HAP-1 (cell line): ENCODE data around the gene TADA1.

Source experiments
- DNase-seq, 2 experiments: peaks; one replicate each; pipeline ENCODE4 v3.0.0-alpha.2; 2016 to 2020; ENCODE audit warnings: low spot score in 2 of 2
- H3K27me3 ChIP-seq: fragments of 250-450 bp; sonication (Bioruptor Pico); 2 replicates; pipeline ENCODE4 v1.5.1; 2020; ENCODE audit warnings: low read depth, mild to moderate bottlenecking, moderate library complexity
- H3K36me3 ChIP-seq: fragments of 250-450 bp; sonication (Bioruptor Pico); replicated peaks from 2 replicates; pipeline ENCODE4 v1.5.1; 2020; ENCODE audit warnings: mild to moderate bottlenecking
- H3K4me1 ChIP-seq: fragments of 250-450 bp; sonication (Bioruptor Pico); 2 replicates; pipeline ENCODE4 v1.5.1; 2020; ENCODE audit warnings: mild to moderate bottlenecking
- H3K4me3 ChIP-seq: fragments of 250-450 bp; sonication (Bioruptor Pico); 2 replicates; pipeline ENCODE4 v1.5.1; 2020; ENCODE audit warnings: mild to moderate bottlenecking, moderate library complexity
- H3K9me3 ChIP-seq: fragments of 250-450 bp; sonication (Bioruptor Pico); 2 replicates; pipeline ENCODE4 v1.5.1; 2020; ENCODE audit warnings: mild to moderate bottlenecking, moderate library complexity
- in situ Hi-C: fragments of 300-500 bp; cut with MboI; formaldehyde crosslinking; loops from 3 replicates; pipeline ENCODE4 v1.14.3; 2020; ENCODE audit warnings: low sequenced_read_pairs, inconsistent platforms, mixed read lengths

The TADA1 gene

GRCh38 chr1:166907763-166908162 lies 31.7 kb upstream of the TADA1 start:
- Histone ChIP-seq H3K9me3 (no peaks in the 10 kb centered on the region), H3K36me3 (no peaks in the 10 kb centered on the region), H3K27me3 (peaks cover 19% of the 10 kb centered on the region), H3K4me3 (no peak overlapping the region), H3K4me1 (no peaks in the 10 kb centered on the region)
- no peak for DNase-seq
- in situ Hi-C loops = loop anchor here (25.0 kb wide), 1 partner anchor 630 kb away; no protein-coding TSS in a partner anchor

- in situ Hi-C loops = loop anchor here (25.0 kb wide), 1 partner anchor 630 kb away; no protein-coding TSS in a partner anchor
- Histone ChIP-seq H3K4me3 (no peak overlapping the region), H3K9me3 (no peaks in the 10 kb centered on the region), H3K27me3 (peaks cover 19% of the 10 kb centered on the region), H3K36me3 (no peaks in the 10 kb centered on the region), H3K4me1 (no peaks in the 10 kb centered on the region)
- DNase-seq = no peak
Observed at GRCh38 chr1:166907051-166907450, 31.0 kb upstream of the TADA1 start.

- in situ Hi-C loops = loop anchor here (25.0 kb wide), 1 partner anchor 631 kb away; no protein-coding TSS in a partner anchor
- Histone ChIP-seq H3K36me3 (no peaks in the 10 kb centered on the region), H3K4me3 (no peak overlapping the region), H3K9me3 (no peaks in the 10 kb centered on the region), H3K27me3 (peaks cover 19% of the 10 kb centered on the region), H3K4me1 (no peaks in the 10 kb centered on the region)
- no peak for DNase-seq
Observed at GRCh38 chr1:166906647-166907046, 30.6 kb upstream of the TADA1 start.

- no peak for DNase-seq
- Histone ChIP-seq H3K9me3 (no peaks in the 10 kb centered on the region), H3K4me3 (no peak overlapping the region), H3K4me1 (no peaks in the 10 kb centered on the region), H3K36me3 (no peaks in the 10 kb centered on the region), H3K27me3 (peaks cover 22% of the 10 kb centered on the region)
- in situ Hi-C loops = loop anchor here (25.0 kb wide), 1 partner anchor 631 kb away; no protein-coding TSS in a partner anchor
Observed at GRCh38 chr1:166905900-166906299, 29.8 kb upstream of the TADA1 start.

GRCh38 chr1:166905136-166905535 lies 29.1 kb upstream of the TADA1 start:
- no peaks in the 10 kb centered on the region for H3K4me1 ChIP-seq
- H3K9me3 ChIP-seq = no peaks in the 10 kb centered on the region
- no peak for DNase-seq
- H3K27me3 ChIP-seq = peaks cover 24% of the 10 kb centered on the region
- no peaks in the 10 kb centered on the region for H3K36me3 ChIP-seq
- H3K4me3 ChIP-seq = no peak overlapping the region
- in situ Hi-C loops = loop anchor here (25.0 kb wide), 1 partner anchor 632 kb away; no protein-coding TSS in a partner anchor

GRCh38 chr1:166903232-166903631 lies 27.2 kb upstream of the TADA1 start:
- in situ Hi-C loops = loop anchor here (25.0 kb wide), 1 partner anchor 634 kb away; no protein-coding TSS in a partner anchor
- Histone ChIP-seq H3K4me1 (no peaks in the 10 kb centered on the region), H3K36me3 (no peaks in the 10 kb centered on the region), H3K4me3 (no peak overlapping the region), H3K9me3 (0 out of 2 replicates have a peak, but pooled peaks cover 2% of the 10 kb centered on the region), H3K27me3 (peaks cover 27% of the 10 kb centered on the region)
- DNase-seq = no peak

GRCh38 chr1:166902279-166902678 lies 26.2 kb upstream of the TADA1 start:
- 0 out of 2 replicates have a peak, but pooled peaks cover 2% of the 10 kb centered on the region for H3K9me3 ChIP-seq
- DNase-seq = no peak
- H3K36me3 ChIP-seq = no peaks in the 10 kb centered on the region
- peaks cover 27% of the 10 kb centered on the region for H3K27me3 ChIP-seq
- in situ Hi-C loops = loop anchor here (25.0 kb wide), 1 partner anchor 635 kb away; no protein-coding TSS in a partner anchor
- no peaks in the 10 kb centered on the region for H3K4me1 ChIP-seq
- no peak overlapping the region for H3K4me3 ChIP-seq

- Histone ChIP-seq H3K9me3 (0 out of 2 replicates have a peak, but pooled peaks cover 2% of the 10 kb centered on the region), H3K36me3 (no peaks in the 10 kb centered on the region), H3K4me1 (no peaks in the 10 kb centered on the region), H3K27me3 (peaks cover 16% of the 10 kb centered on the region), H3K4me3 (no peak overlapping the region)
- in situ Hi-C loops = loop anchor here (25.0 kb wide), 1 partner anchor 636 kb away; no protein-coding TSS in a partner anchor
- DNase-seq = no peak
Observed at GRCh38 chr1:166900987-166901386, 24.9 kb upstream of the TADA1 start.

- Histone ChIP-seq H3K27me3 (0 out of 2 replicates have a peak, but pooled peaks cover 8% of the 10 kb centered on the region), H3K36me3 (no peaks in the 10 kb centered on the region), H3K9me3 (0 out of 2 replicates have a peak, but pooled peaks cover 2% of the 10 kb centered on the region), H3K4me3 (no peak overlapping the region), H3K4me1 (no peaks in the 10 kb centered on the region)
- in situ Hi-C loops = loop anchor here (25.0 kb wide), 1 partner anchor 638 kb away; no protein-coding TSS in a partner anchor
- DNase-seq = no peak
Observed at GRCh38 chr1:166899769-166900168, 23.7 kb upstream of the TADA1 start.

GRCh38 chr1:166895766-166896165 lies 19.7 kb upstream of the TADA1 start:
- in situ Hi-C loops = no loop called here
- no peak for DNase-seq
- H3K27me3 ChIP-seq = peaks cover 12% of the 10 kb centered on the region
- H3K4me1 ChIP-seq = no peaks in the 10 kb centered on the region
- H3K4me3 ChIP-seq = no peak overlapping the region
- no peaks in the 10 kb centered on the region for H3K36me3 ChIP-seq
- 0 out of 2 replicates have a peak, but pooled peaks cover 2% of the 10 kb centered on the region for H3K9me3 ChIP-seq

GRCh38 chr1:166889776-166890175 lies 13.7 kb upstream of the TADA1 start:
- no peak for DNase-seq
- Histone ChIP-seq H3K4me1 (peaks cover 3% of the 10 kb centered on the region; the same call in 1 of the 2 replicates), H3K36me3 (no peaks in the 10 kb centered on the region), H3K9me3 (no peaks in the 10 kb centered on the region), H3K27me3 (peaks cover 11% of the 10 kb centered on the region), H3K4me3 (no peak overlapping the region)
- in situ Hi-C loops = no loop called here

GRCh38 chr1:166888373-166889111 lies 12.5 kb upstream of the TADA1 start:
- H3K36me3 ChIP-seq = no peaks in the 10 kb centered on the region
- peak; percentile 40 to 45 for DNase-seq
- peaks cover 11% of the 10 kb centered on the region for H3K27me3 ChIP-seq
- in situ Hi-C loops = no loop called here
- H3K4me3 ChIP-seq = no peak overlapping the region
- no peaks in the 10 kb centered on the region for H3K9me3 ChIP-seq
- peaks cover 3% of the 10 kb centered on the region; the same call in 1 of the 2 replicates for H3K4me1 ChIP-seq

GRCh38 chr1:166884971-166885370 lies 8.9 kb upstream of the TADA1 start:
- Histone ChIP-seq H3K27me3 (peaks cover 2% of the 10 kb centered on the region; the same call in 1 of the 2 replicates), H3K4me1 (peaks cover 3% of the 10 kb centered on the region; the same call in 1 of the 2 replicates), H3K4me3 (no peak overlapping the region), H3K36me3 (no peaks in the 10 kb centered on the region), H3K9me3 (no peaks in the 10 kb centered on the region)
- in situ Hi-C loops = no loop called here
- DNase-seq = no peak
